Chondrocyte (in vitro differentiated cells): Measurements from ENCODE around the gene TPRG1L. TPM values are rescaled to one million over a fixed set of nuclear protein-coding genes. Genes with fewer than 3 reads are reported as not detected.

Experiments
- DNase-seq: peaks from one replicate; pipeline ENCODE4 v3.0.0; 2021; ENCODE audit warnings: mixed read lengths, low spot score
- H3K27ac Mint-ChIP-seq: one replicate; pipeline ENCODE4 v1.8.0; 2021; ENCODE audit warnings: mild to moderate bottlenecking, moderate library complexity, mixed read lengths; ENCODE audit not compliant: unreplicated experiment
- H3K27me3 Mint-ChIP-seq: 2 replicates; pipeline ENCODE4 v1.8.0; 2021; ENCODE audit warnings: low read depth, mixed read lengths
- H3K36me3 Mint-ChIP-seq: 2 replicates; pipeline ENCODE4 v1.8.0; 2021; ENCODE audit warnings: low read depth, mixed read lengths
- H3K4me1 Mint-ChIP-seq: 2 replicates; pipeline ENCODE4 v1.8.0; 2021; ENCODE audit warnings: low read depth, mild to moderate bottlenecking, mixed read lengths
- H3K4me3 Mint-ChIP-seq: one replicate; pipeline ENCODE4 v1.8.0; 2021; ENCODE audit warnings: mild to moderate bottlenecking, moderate library complexity, mixed read lengths; ENCODE audit not compliant: unreplicated experiment
- H3K9me3 Mint-ChIP-seq: 2 replicates; pipeline ENCODE4 v1.8.0; 2021; ENCODE audit warnings: low read depth, mixed read lengths
- CTCF ChIP-seq: fragments of 200-600 bp; sonication (generic); IDR thresholded peaks from 2 replicates; pipeline ENCODE4 v1.5.0; 2021; ENCODE audit warnings: antibody characterized with exemption, mild to moderate bottlenecking, moderate library complexity
- total RNA-seq: library from RNA; stranded (reverse); gene quantifications from 3 replicates; pipeline ENCODE4 v1.2.1, GENCODE V29; 2021

Gene TPRG1L
- total RNA-seq, 1 donor from 2014 or later, result 53.7 TPM

- no peak overlapping the region for H3K27ac Mint-ChIP-seq
- no peaks in the 10 kb centered on the region for H3K36me3 Mint-ChIP-seq
- H3K27me3 Mint-ChIP-seq, result no peaks in the 10 kb centered on the region
- H3K4me3 Mint-ChIP-seq, result no peak overlapping the region
- no peak for TF ChIP-seq CTCF
- H3K9me3 Mint-ChIP-seq, result no peaks in the 10 kb centered on the region
- peak; percentile 40 for DNase-seq
- H3K4me1 Mint-ChIP-seq, result peaks cover 9% of the 10 kb centered on the region
These were observed 45.2 kb downstream of the TPRG1L start for GRCh38 chr1:3669971-3670431.

- Mint-ChIP-seq H3K27ac (no peak overlapping the region), H3K4me1 (peaks cover 9% of the 10 kb centered on the region), H3K36me3 (no peaks in the 10 kb centered on the region), H3K4me3 (no peak overlapping the region), H3K9me3 (no peaks in the 10 kb centered on the region), H3K27me3 (no peaks in the 10 kb centered on the region)
- TF ChIP-seq CTCF, result no peak
- DNase-seq, result peak; percentile 83
These were observed 46.0 kb downstream of the TPRG1L start for GRCh38 chr1:3670823-3671265.

- peak; percentile 84 for DNase-seq
- Mint-ChIP-seq H3K4me1 (peaks cover 9% of the 10 kb centered on the region), H3K27ac (peak overlapping the region; percentile 36), H3K27me3 (no peaks in the 10 kb centered on the region), H3K9me3 (no peaks in the 10 kb centered on the region), H3K36me3 (no peaks in the 10 kb centered on the region), H3K4me3 (no peak overlapping the region)
- no peak for TF ChIP-seq CTCF
These were observed 46.8 kb downstream of the TPRG1L start for GRCh38 chr1:3671371-3672180.

- DNase-seq, result peak; percentile 85
- Mint-ChIP-seq H3K27me3 (no peaks in the 10 kb centered on the region), H3K4me3 (no peak overlapping the region), H3K27ac (no peak overlapping the region), H3K36me3 (no peaks in the 10 kb centered on the region), H3K4me1 (peaks cover 9% of the 10 kb centered on the region), H3K9me3 (no peaks in the 10 kb centered on the region)
- TF ChIP-seq CTCF, result no peak
These were observed 47.6 kb downstream of the TPRG1L start for GRCh38 chr1:3672231-3672970.

- TF ChIP-seq CTCF, result no peak
- Mint-ChIP-seq H3K27me3 (no peaks in the 10 kb centered on the region), H3K27ac (no peak overlapping the region), H3K36me3 (no peaks in the 10 kb centered on the region), H3K4me3 (no peak overlapping the region), H3K4me1 (peaks cover 9% of the 10 kb centered on the region), H3K9me3 (no peaks in the 10 kb centered on the region)
- peak; percentile 75 for DNase-seq
These were observed 48.2 kb downstream of the TPRG1L start for GRCh38 chr1:3672971-3673361.
